Measurements from ENCODE around the gene PIGM. TPM values are rescaled to one million over a fixed set of nuclear protein-coding genes. Genes with fewer than 3 reads are reported as not detected.

PIGM gene
- total and polyA plus RNA-seq, 9 donors = 2.7 to 7.4 (median 5.9) TPM

DNA sequence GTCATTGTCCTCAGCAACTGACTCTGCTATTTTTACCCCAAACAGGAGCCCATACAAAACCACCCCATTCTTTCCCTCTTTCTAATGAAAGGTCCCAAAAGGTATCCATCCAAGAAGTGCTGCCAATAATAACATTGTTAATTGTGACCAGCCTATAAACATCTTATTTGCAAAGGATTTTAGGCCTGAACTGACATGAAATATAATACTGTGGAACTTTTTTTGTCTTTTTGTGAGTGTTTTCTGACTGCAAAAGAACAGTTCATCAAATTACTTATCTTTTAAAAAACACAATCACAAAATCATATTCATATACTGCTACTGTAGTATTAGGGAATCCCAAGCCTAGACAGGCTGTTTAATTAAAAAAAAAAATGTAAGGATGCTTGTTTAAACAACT lies 3.4 kb downstream of the PIGM start:
- Histone ChIP-seq H3K9me3 (no peaks in the 10 kb centered on the region), H3K4me3 (no peak overlapping the region), H3K27ac (no peak overlapping the region), H3K27me3 (no peaks in the 10 kb centered on the region), H3K36me3 (no peaks in the 10 kb centered on the region), H3K4me1 (ENCODE audit: insufficient read depth) (peaks cover 7% of the 10 kb centered on the region)
- TF ChIP-seq POLR2A (IDR thresholded peaks at IDR 0.05) (no peak), EP300 (IDR thresholded peaks at IDR 0.05) (no peak)
- TF ChIP-seq, protein P1, sequence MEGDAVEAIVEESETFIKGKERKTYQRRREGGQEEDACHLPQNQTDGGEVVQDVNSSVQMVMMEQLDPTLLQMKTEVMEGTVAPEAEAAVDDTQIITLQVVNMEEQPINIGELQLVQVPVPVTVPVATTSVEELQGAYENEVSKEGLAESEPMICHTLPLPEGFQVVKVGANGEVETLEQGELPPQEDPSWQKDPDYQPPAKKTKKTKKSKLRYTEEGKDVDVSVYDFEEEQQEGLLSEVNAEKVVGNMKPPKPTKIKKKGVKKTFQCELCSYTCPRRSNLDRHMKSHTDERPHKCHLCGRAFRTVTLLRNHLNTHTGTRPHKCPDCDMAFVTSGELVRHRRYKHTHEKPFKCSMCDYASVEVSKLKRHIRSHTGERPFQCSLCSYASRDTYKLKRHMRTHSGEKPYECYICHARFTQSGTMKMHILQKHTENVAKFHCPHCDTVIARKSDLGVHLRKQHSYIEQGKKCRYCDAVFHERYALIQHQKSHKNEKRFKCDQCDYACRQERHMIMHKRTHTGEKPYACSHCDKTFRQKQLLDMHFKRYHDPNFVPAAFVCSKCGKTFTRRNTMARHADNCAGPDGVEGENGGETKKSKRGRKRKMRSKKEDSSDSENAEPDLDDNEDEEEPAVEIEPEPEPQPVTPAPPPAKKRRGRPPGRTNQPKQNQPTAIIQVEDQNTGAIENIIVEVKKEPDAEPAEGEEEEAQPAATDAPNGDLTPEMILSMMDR (IDR thresholded peaks at IDR 0.05) = no peak
- intact Hi-C loops (cut with DNase I) = no loop called here
- no peak for DNase-seq

DNA sequence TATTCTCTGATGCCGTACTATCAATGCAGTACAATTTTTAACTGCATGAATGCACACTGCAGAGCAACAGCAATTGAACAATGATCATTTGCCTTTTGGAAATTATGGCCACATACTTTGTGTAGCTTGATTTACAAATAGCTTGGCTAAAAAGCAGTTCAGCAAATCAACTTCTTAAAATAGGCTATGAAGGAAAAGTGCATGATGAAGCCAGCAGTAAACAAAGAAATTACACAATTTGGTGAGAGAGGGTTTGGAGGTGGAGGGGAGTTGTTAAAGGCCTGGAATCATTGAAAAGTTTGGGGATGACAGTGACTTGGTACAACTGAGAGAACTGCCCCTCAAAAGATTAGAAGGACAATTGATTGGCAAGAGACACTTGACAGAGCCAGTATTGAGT lies 6.5 kb downstream of the PIGM start:
- no peaks in the 10 kb centered on the region for H3K9me3 ChIP-seq
- peaks cover 1% of the 10 kb centered on the region for H3K4me1 ChIP-seq (ENCODE audit: insufficient read depth)

DNA sequence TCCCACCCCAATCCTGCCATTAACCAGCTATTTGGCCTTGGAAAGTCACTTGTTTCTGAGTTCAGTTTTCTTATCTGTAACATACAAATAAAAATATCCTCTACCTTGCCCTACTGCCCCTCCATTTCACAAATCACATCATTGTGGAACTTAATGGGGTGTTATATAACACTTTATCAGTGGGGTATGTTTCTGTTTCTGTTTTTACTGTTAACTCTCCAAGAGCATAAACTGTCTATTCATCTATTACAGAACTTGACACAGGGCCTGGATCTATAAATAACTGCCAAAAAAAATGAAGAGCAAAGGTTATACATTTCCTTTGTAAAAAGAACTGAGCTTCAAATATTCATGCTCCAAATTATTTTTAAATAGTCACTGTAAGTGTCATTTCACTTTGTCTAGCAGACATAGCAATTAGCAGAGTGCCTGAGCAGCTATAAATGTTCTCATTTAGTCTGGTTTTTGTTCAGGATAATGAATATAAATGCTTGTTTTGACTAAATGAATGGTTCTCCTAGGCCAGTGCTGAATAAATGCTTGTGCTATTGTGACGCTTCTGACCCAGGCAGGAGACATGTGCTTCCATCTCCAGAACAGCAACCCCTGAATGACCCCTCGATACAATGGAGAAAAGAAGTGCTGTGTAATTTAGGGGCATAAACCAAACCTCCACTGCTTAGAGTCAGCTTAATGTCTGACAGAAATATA lies 7.4 kb downstream of the PIGM start:
- H3K27ac ChIP-seq = no peak overlapping the region

More for the DNA sequence above, 6.5 kb downstream of the PIGM start:
- TF ChIP-seq EP300 (IDR thresholded peaks at IDR 0.05) (no peak), POLR2A (IDR thresholded peaks at IDR 0.05) (no peak)
- TF ChIP-seq, protein P1 (IDR thresholded peaks at IDR 0.05) = no peak
- H3K4me3 ChIP-seq = no peak overlapping the region
- intact Hi-C loops (cut with DNase I) = no loop called here
- H3K27me3 ChIP-seq = no peaks in the 10 kb centered on the region
- H3K36me3 ChIP-seq = no peaks in the 10 kb centered on the region
- 86 to 93% (median 91%) methylated on average over 1 of the region's 1 CpG for WGBS, 3 donors
- H3K27ac ChIP-seq = no peak overlapping the region
- no peak for DNase-seq

DNA sequence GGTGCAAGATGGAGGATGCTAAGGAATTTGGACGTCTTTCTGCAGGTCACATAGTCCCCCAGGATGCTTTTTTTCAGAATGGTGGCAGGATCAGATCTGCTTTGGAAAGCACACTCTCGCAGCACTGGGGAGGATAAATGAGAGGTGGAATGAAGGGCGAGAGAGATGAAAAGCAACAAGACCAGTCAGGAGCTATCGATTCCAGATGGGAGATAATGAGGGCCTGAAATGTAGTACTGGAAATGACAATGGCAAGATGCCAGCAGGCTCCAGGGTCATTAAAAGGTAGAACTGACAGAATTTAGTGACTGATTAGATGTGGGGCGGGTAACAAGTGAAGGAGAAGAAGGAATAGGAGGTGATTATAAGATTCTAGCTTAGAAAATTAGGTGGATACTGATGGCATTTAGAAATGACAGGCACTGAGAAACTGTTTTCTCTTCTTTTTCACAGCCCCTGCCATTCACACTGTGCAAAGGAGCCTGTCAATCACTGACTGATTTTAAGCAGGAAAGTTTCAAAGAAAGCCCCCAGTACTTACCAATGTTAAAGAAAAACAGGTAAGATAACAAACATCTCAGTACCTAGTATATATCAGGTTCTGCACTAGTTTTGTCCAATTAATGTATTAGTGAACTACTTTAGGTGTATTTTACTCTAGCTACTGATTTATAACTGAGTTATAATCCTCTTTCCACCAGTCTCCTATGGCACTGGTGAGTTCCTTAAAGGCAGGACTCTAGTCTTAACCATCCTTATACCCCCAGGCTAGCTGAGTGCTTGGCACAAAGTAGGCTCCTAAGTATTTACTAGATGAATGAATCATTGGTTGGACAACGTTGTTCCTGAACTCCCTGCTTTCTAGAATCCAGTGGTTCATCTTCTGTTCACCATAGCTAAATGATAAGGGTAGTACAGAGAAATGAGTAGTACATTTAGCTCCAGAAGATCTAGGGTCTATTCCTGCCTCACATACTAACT lies 9.2 kb downstream of the PIGM start:
- no peak for TF ChIP-seq EP300 (IDR thresholded peaks at IDR 0.05)
- TF ChIP-seq, protein P1 (IDR thresholded peaks at IDR 0.05) = no peak
- TF ChIP-seq POLR2A (IDR thresholded peaks at IDR 0.05) = no peak
- 31 to 47% (median 44%) methylated on average over 6 of the region's 6 CpGs for WGBS, 3 donors
- no peak for DNase-seq
- H3K4me3 ChIP-seq = no peak overlapping the region
- no peaks in the 10 kb centered on the region for H3K9me3 ChIP-seq
- intact Hi-C loops (cut with DNase I) = no loop called here
- H3K4me1 ChIP-seq (ENCODE audit: insufficient read depth) = peaks cover 1% of the 10 kb centered on the region
- H3K36me3 ChIP-seq = no peaks in the 10 kb centered on the region
- no peaks in the 10 kb centered on the region for H3K27me3 ChIP-seq
- H3K27ac ChIP-seq = no peak overlapping the region

More for the DNA sequence above, 7.4 kb downstream of the PIGM start:
- intact Hi-C loops (cut with DNase I) = no loop called here
- Histone ChIP-seq H3K4me3 (no peak overlapping the region), H3K4me1 (ENCODE audit: insufficient read depth) (peaks cover 1% of the 10 kb centered on the region), H3K9me3 (no peaks in the 10 kb centered on the region), H3K27me3 (no peaks in the 10 kb centered on the region), H3K36me3 (no peaks in the 10 kb centered on the region)
- TF ChIP-seq EP300 (IDR thresholded peaks at IDR 0.05) (no peak), POLR2A (IDR thresholded peaks at IDR 0.05) (no peak)
- TF ChIP-seq, protein P1 (IDR thresholded peaks at IDR 0.05) = no peak
- no peak for DNase-seq
- WGBS, 3 donors = 23 to 26% (median 24%) methylated on average over 2 of the region's 2 CpGs
